GM12878 (cell line): Measurements from ENCODE around the gene P3H1. TPM values are rescaled to one million over a fixed set of nuclear protein-coding genes. Genes with fewer than 3 reads are reported as not detected.
"Not testable (repeated sequence)": the region's sequence is repeated elsewhere in the genome, so short reads cannot be mapped to it uniquely, and the experiment has no call there.

Experiments
- ATAC-seq: fragments of 200-7000 bp; cut with Tn5 transposase; 3 replicates; pipeline ENCODE4 v1.9.1; 2020; ENCODE audit warnings: mild to moderate bottlenecking, moderate library complexity
- BruUV-seq: library from RNA; stranded (reverse); fragments of 400-500 nt; replicated peaks from 2 replicates; lab custom pipeline; 2021; lab: Mats Ljungman, UMichigan
- CTCF ChIA-PET: fragments of 300-600 bp; sonication (Branson Sonifier 250); formaldehyde crosslinking; extraction: SDS; loops from one replicate; lab custom pipeline; 2021; ENCODE audit warnings: inconsistent platforms; lab: Yijun Ruan, JAX
- POLR2A ChIA-PET: fragments of 350-600 bp; formaldehyde crosslinking; extraction: SDS; loops from one replicate; lab custom pipeline; 2021; ENCODE audit warnings: inconsistent platforms; lab: Charles Lee
- RAD21 ChIA-PET: fragments of 300-600 bp; sonication (Branson Sonifier 250); formaldehyde crosslinking; loops from one replicate; lab custom pipeline; 2023; ENCODE audit warnings: antibody characterized with exemption; ENCODE audit not compliant: unreplicated experiment; lab: Charles Lee
- SMC1A ChIA-PET: fragments of 300-600 bp; sonication (Branson Sonifier 250); formaldehyde crosslinking; loops from one replicate; lab custom pipeline; 2023; ENCODE audit not compliant: unreplicated experiment, uncharacterized antibody; lab: Charles Lee
- DNase-seq: peaks from one replicate; pipeline ENCODE4 v3.0.0-alpha.2; 2011; ENCODE audit warnings: low read depth, low spot score
- FAIRE-seq: peaks from 3 replicates; lab custom pipeline; 2011; peaks lifted over from hg19 to GRCh38; lab: Jason Lieb, UNC
- H2AFZ ChIP-seq: 2 replicates; pipeline ENCODE4 v1.6.0; 2011; ENCODE audit warnings: low read depth, low read length, control low read depth; ENCODE audit not compliant: control insufficient read depth
- H3K27ac ChIP-seq: 2 replicates; pipeline ENCODE4 v1.5.1; 2011; ENCODE audit warnings: control low read depth; ENCODE audit not compliant: control insufficient read depth, insufficient read depth
- H3K27me3 ChIP-seq, 2 experiments: replicated peaks in 1 of 2; 2 replicates each; pipeline versions ENCODE4 v1.6.0 to v1.6.1; 2011; ENCODE audit warnings: low read length in 1 of 2; ENCODE audit not compliant: control insufficient read depth in 2 of 2, insufficient read depth in 2 of 2
- H3K36me3 ChIP-seq, 2 experiments: 2 replicates each; pipeline ENCODE4 v1.5.1; 2011; ENCODE audit warnings: low read length in 1 of 2; ENCODE audit not compliant: control insufficient read depth in 2 of 2, insufficient read depth in 2 of 2
- H3K4me1 ChIP-seq: 2 replicates; pipeline ENCODE4 v1.6.1; 2011; ENCODE audit warnings: mild to moderate bottlenecking, low read length, moderate library complexity, mixed read lengths; ENCODE audit not compliant: control insufficient read depth, insufficient read depth
- H3K4me2 ChIP-seq: 2 replicates; pipeline ENCODE4 v1.6.0; 2011; ENCODE audit warnings: control low read depth; ENCODE audit not compliant: control insufficient read depth, insufficient read depth
- H3K4me3 ChIP-seq: fragments of 200-600 bp; sonication (generic); 2 replicates; pipeline ENCODE4 v1.5.1; 2016
- H3K79me2 ChIP-seq: 2 replicates; pipeline ENCODE4 v1.6.0; 2011; ENCODE audit warnings: low read length; ENCODE audit not compliant: control insufficient read depth, insufficient read depth
- H3K9ac ChIP-seq: 2 replicates; pipeline ENCODE4 v1.8.0; 2011; ENCODE audit warnings: low read length, control low read depth, mixed read lengths; ENCODE audit not compliant: control insufficient read depth, insufficient read depth
- H3K9me3 ChIP-seq: replicated peaks from 3 replicates; pipeline ENCODE4 v1.5.1; 2011; ENCODE audit warnings: mild to moderate bottlenecking, low read length; ENCODE audit not compliant: control insufficient read depth, insufficient read depth
- H4K20me1 ChIP-seq: 2 replicates; pipeline ENCODE4 v1.6.0; 2011; ENCODE audit not compliant: control insufficient read depth, insufficient read depth
- NRF1 ChIP-seq: conservative IDR thresholded peaks from 2 replicates; pipeline ENCODE4 v1.6.1; 2011; ENCODE audit warnings: mild to moderate bottlenecking, low read depth, low read length, improper control_type of control experiment
- SUZ12 ChIP-seq: fragments of 200-600 bp; sonication (generic); IDR thresholded peaks from one replicate; pipeline ENCODE4 v1.6.1; 2018; ENCODE audit warnings: antibody characterized with exemption, mild to moderate bottlenecking; ENCODE audit not compliant: unreplicated experiment
- ZNF687 ChIP-seq: fragments of 450-650 bp; IDR thresholded peaks from 2 replicates; pipeline ENCODE4 v1.6.1; 2017; ENCODE audit warnings: mild to moderate bottlenecking, moderate library complexity
- WGBS: methylation state at CpG from one replicate; pipeline ENCODE4 v1.1.6; 2016; ENCODE audit warnings: low lambda C conversion rate; ENCODE audit not compliant: insufficient replicate concordance, insufficient coverage; ENCODE audit errors: missing lambda C conversion rate; 5-methylcytosine and 5-hydroxymethylcytosine counted together
- in situ Hi-C: fragments of 300-500 bp; cut with MboI; formaldehyde crosslinking; loops from 9 replicates; pipeline ENCODE4 v1.14.3; 2018; ENCODE audit warnings: mixed read lengths
- intact Hi-C: fragments of 100-400 bp; cut with micrococcal nuclease; formaldehyde crosslinking; loops from one replicate; pipeline ENCODE4 v1.14.2; 2022; ENCODE audit not compliant: unreplicated experiment
- polyA plus RNA-seq, 11 experiments: library from polyadenylated mRNA; depleted of rRNA in 4 of 11; unstranded in 6 of 11; stranded (reverse) in 5 of 11; fragments of >200 nt; fragmentation: Nextera tagmentation in 4 of 11; fragmentation: Illumina TruSeq in 1 of 11; extraction: Ambion mirVana in 4 of 11; extraction: Trizol in 1 of 11; gene quantifications; 1 replicate in 1 of 11; 2 replicates in 10 of 11; pipeline versions ENCODE4 v1.2.1 to v1.2.3, GENCODE V29; 2011 to 2016; ENCODE audit warnings: inconsistent platforms in 2 of 11, missing spikeins in 2 of 11, low read depth in 1 of 11
- total RNA-seq, 4 experiments: library from RNA; depleted of rRNA in 3 of 4; stranded (reverse); fragments of >200 nt in 3 of 4; fragmentation: Illumina TruSeq in 1 of 4; extraction: Trizol in 1 of 4; gene quantifications; 2 replicates each; pipeline versions ENCODE4 v1.2.1 to v1.2.3, GENCODE V29; 2013 to 2021

P3H1 gene
- total and polyA plus RNA-seq, 10 of the 15 experiments (the other 5 are each of a cell fraction or from before 2014, with no cell fraction given), result 0.72 to 42.4 (median 26.0) TPM

DNA sequence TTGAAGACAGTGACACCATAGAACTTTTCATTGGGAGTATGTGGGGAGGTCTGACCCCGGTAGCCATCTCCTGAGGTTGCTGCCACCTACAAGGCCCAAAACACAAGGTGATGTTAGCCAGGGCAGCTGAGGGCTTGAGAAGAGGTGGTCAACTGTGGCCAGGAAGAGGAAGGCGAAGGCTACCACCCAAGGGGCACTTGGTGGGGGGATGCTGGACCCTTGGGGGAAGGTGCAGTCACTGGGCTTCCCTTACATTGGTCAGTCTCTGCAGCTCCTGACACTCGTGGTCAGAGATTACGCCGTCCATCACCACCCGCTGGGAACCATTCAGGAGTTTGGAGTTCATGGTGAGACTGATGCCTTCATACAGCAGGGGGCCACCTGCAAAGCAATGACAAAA is 14.5 kb downstream of the P3H1 start:
- BruUV-seq, result no TSS peak
- no peak for TF ChIP-seq NRF1
- TF ChIP-seq SUZ12, result no peak
- TF ChIP-seq ZNF687, result no peak
- TF ChIP-seq, all 136 proteins: peak for 0
- ATAC-seq (no peak), DNase-seq (no peak), FAIRE-seq (no peak)
- Histone ChIP-seq H3K9me3 (no peaks in the 10 kb centered on the region), H3K4me3 (no peak overlapping the region), H4K20me1 (no peaks in the 10 kb centered on the region), H2AFZ (no peak overlapping the region), H3K27me3 (no peaks in the 10 kb centered on the region), H3K27ac (no peak overlapping the region), H3K36me3 (peaks cover 9 to 20% of the 10 kb centered on the region in 2 experiments; a peak in 3 of 4 replicates), H3K79me2 (no peaks in the 10 kb centered on the region), H3K9ac (no peak overlapping the region), H3K4me1 (no peaks in the 10 kb centered on the region), H3K4me2 (no peak overlapping the region)
- in situ Hi-C loops (no loop called here), intact Hi-C loops (no loop called here)
- ChIA-PET POLR2A (interaction anchor here (1.4 kb wide), 1 partner anchor 14 kb away, joined by 4 read pairs; no protein-coding TSS in a partner anchor), SMC1A (no interaction called here), RAD21 (interaction anchor here (0.8 to 1.3 kb wide), 2 partner anchors 174 to 321 kb away, joined by 3 to 4 read pairs; no protein-coding TSS in a partner anchor), CTCF (interaction anchor here (0.6 to 1.6 kb wide), 6 partner anchors 10 to 579 kb away, joined by 3 to 5 read pairs (median 3); partner anchors contain the start of genes C1orf50 and P3H1)
- 97% methylated on average over 6 of the region's 6 CpGs for WGBS

GRCh38 chr1:42751511-42752070 is 15.2 kb downstream of the P3H1 start:
- H3K9ac ChIP-seq, in situ Hi-C loops, DNase-seq, RAD21 ChIA-PET, intact Hi-C loops, FAIRE-seq, H3K27ac ChIP-seq, H3K4me2 ChIP-seq, H3K4me1 ChIP-seq, H3K79me2 ChIP-seq, H3K9me3 ChIP-seq, BruUV-seq, H3K4me3 ChIP-seq, ATAC-seq, H2AFZ ChIP-seq, H4K20me1 ChIP-seq, SMC1A ChIA-PET, H3K27me3 ChIP-seq: not testable (repeated sequence)
- ChIA-PET POLR2A (interaction anchor here (1.4 kb wide), 1 partner anchor 14 kb away, joined by 4 read pairs; no protein-coding TSS in a partner anchor), CTCF (interaction anchor here (0.7 kb wide), 1 partner anchor 572 kb away, joined by 3 read pairs; no protein-coding TSS in a partner anchor)
- peaks cover 12 to 20% of the 10 kb centered on the region in 2 experiments; a peak in 3 of 4 replicates for H3K36me3 ChIP-seq
- WGBS, result 93% methylated on average over 8 of the region's 8 CpGs
